GM19025 (cell line): ENCODE results near the gene PLAAT1.

Source experiments
- ATAC-seq: cut with Tn5 transposase; IDR thresholded peaks from one replicate; pipeline ENCODE4 v1.9.1; 2021; ENCODE audit warnings: mild to moderate bottlenecking, low read depth, moderate library complexity; ENCODE audit not compliant: unreplicated experiment

The PLAAT1 gene

GRCh38 chr3:193248848-193249468 lies 7.9 kb downstream of the PLAAT1 start:
- ATAC-seq = no peak

GRCh38 chr3:193250492-193250891 lies 9.5 kb downstream of the PLAAT1 start:
- ATAC-seq = no peak

- no peak for ATAC-seq
Measured at GRCh38 chr3:193253986-193254660, 13.1 kb downstream of the PLAAT1 start.

- ATAC-seq = no peak
Measured at GRCh38 chr3:193261970-193262369, 20.9 kb downstream of the PLAAT1 start.

GRCh38 chr3:193262707-193263106 lies 21.7 kb downstream of the PLAAT1 start:
- ATAC-seq = no peak

GRCh38 chr3:193269343-193270028 lies 28.5 kb downstream of the PLAAT1 start:
- no peak for ATAC-seq

GRCh38 chr3:193270451-193270850 lies 29.4 kb downstream of the PLAAT1 start:
- no peak for ATAC-seq

GRCh38 chr3:193271101-193271840 lies 30.2 kb downstream of the PLAAT1 start:
- ATAC-seq = no peak

- no peak for ATAC-seq
Measured at GRCh38 chr3:193292386-193292785, 51.4 kb downstream of the PLAAT1 start.

- ATAC-seq = no peak
Measured at GRCh38 chr3:193295985-193296384, 55.0 kb downstream of the PLAAT1 start.

GRCh38 chr3:193297421-193297820 lies 56.4 kb downstream of the PLAAT1 start:
- ATAC-seq = no peak

- ATAC-seq = no peak
Measured at GRCh38 chr3:193301433-193301832, 60.4 kb downstream of the PLAAT1 start.

GRCh38 chr3:193305356-193305755 lies 64.3 kb downstream of the PLAAT1 start:
- no peak for ATAC-seq

GRCh38 chr3:193310914-193311723 lies 70.1 kb downstream of the PLAAT1 start:
- ATAC-seq = no peak

- ATAC-seq = no peak
Measured at GRCh38 chr3:193313061-193313958, 72.3 kb downstream of the PLAAT1 start.

- no peak for ATAC-seq
Measured at GRCh38 chr3:193314161-193314560, 73.1 kb downstream of the PLAAT1 start.

- no peak for ATAC-seq
Measured at GRCh38 chr3:193317682-193318300, 76.8 kb downstream of the PLAAT1 start.
